Cerebellar nuclear complex (tissue), 1 donor: ENCODE results near the gene C6orf89.

Experiments used
- DNase-seq, 2 experiments: peaks; one replicate each; lab custom pipeline; 2025; lab: John Stamatoyannopoulos, UW

The C6orf89 gene

DNA sequence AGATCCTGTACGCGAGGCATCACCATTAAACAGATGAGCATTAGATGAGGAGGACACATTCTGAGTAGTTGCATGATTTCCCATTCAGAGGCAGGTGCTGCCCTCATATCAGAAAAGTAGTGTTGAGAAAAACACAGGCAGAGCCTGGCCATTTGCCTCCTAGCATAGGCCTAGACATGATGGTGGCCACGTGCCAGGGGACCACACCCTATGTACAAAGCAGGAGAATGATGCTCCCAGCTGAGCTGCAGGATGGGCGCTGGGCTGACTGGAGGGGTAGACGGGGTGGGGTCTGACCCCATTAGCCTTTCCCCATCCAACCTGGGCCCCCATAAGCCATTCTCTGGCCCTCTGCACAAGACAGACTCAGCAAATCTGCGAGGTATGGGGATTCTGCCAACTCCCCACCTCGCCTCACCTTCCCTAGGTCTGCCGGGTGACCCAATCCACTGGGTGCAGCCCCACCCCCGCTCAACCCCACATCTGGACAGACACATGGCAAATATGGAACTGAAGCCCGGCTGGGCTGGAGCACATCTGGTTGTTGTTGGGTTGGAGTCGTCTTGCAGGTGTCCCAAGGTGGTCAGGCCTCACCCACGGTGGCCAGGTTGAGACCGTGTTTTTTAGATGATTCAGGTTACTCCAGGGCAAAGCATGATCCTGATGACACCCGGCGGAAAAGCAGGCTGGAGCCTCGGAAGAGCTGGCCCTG, 82.7 kb downstream of the C6orf89 start:
- DNase-seq, result no peak

DNA sequence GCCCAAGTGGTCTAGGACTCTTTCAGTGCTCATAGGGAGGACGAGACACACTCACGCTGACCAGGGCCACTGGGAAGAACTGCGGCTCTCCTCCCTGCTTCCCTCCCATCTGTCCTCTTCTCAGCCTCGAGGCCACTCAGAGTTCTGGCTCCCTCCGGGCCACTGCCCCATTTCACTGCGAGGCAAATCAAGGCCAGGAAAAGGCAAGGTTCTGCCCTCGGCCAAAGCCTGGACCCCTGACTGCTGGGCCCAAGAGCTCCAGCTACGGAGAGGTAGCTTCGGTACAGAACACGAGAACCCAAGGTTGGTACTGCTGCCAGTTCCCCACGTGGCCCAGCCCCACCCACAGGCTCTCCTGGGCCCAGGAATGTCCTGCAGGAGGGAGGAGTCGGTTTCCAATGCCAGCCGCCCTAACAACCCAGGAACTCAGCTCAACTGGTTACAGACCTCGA, 83.5 kb downstream of the C6orf89 start:
- DNase-seq, result no peak

DNA sequence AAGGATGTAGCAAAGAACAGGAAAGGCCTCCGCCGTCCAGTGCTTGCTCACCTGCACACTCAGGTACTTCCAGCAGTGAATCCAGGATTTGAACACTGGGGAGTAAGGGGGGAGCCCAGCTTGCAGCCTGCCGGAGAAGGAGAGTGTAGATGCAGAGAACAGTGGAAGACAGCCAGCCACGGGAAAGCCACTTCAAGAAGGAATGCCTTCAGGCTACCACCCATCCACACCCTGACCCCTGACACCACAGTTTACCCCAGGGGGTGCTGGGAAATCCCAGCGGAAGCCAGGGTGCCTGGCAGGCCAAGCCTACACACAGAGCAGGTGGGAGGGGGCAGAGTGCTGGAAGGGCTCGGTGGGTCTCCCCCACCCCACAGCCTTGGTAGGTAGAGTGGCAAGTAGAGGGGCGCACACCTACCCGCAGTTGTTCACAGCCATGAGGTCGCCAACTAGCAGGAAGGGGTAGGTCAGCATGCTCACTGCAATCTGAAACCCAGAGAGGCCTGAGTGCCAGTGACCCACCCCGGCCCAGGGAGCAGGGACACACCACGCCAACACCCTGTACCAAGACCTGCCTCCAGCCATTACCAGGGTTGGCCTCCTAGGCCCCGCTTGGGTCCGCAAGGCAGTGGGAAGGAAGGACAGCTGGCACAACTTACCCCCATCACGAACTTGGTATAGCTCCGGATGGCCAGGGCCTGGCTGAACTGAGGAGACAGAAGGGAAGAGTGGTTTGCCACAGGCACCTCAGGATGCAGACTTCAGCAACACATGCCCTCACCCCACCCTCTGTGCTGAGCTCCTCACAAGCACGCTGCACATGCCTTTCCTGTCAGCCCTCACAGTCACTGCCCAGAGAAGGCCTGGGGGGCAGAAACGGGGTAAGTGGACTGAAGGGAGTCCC, 84.5 kb downstream of the C6orf89 start:
- no peak for DNase-seq

DNA sequence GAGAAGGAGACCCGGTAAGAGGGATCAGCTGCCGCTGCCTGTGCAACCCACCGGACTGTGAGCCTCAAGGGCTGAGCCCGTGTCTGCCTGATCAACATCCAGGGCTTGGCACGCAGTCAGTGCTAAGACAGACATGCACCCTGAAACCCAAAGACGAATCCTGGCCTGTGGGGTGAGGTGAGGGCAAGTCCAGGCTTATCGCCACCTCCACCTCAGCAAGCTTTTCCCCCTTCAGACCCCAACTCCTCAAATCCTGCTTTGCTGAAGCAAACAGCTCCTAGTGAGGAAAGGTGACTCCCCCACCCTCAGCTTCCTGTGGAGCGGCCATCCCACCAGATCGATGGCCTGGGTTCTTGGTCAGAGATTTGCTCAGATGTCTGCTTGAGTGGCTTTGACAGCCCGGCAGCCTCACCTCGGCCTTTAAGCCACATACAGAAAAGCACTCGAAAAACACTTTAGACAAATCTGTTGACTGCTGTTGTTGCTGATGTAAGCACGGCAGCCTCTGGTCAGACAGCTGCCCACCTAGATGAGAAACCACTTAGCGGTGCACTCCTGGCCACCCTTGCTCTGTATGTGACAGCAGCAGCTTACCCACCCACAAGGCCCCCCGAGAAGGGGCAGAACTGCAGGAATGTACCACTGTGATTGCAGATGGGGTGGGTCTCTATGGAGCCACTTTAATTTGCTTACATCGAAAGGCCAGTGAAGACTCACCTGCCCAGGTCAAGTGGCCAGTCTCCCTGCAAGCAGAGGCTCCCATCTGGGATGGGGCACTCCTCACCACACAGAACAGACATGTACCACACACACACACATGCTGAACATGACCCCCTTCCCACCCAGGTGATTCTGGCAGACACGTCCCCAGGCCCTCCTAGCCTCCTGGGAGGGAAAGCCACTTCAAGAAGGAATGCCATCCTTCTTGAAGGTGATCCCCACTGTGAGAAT, 85.4 kb downstream of the C6orf89 start:
- DNase-seq, result no peak

DNA sequence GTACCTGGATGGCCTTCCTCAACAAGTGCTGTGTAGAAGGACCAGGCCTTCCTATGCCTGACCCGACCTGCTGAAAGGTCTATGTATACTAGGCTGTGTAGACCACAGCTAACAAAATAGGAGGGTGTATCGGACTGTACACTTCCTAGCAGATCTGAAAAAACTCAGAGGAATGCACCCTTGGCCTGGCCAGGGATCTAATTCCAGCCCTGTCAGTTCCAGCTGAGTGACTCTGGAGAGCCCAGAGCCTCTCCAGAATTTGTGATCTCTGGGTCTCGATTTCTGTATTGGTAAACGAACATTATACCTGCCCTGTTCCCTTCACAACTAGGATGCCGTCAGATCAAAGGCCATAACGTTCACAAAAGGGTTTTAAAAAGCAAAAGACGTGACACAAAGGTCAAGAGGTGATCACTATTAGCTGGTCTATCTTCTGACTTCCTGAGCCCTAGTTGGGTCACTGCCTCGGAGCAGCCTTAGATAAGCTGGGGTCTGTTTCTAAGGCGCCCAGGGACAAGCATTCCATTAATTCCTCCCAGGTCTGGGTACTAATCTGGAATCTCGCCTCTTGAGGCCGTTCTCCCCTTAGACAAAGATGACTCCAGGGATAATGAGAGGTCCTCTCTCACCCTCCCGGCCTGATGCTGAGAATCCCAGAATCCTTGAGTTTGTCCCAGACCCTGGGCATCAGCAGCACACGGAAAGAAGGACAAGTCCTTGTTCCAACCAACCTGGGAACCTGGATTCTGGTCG, 86.3 kb downstream of the C6orf89 start:
- DNase-seq, result no peak

DNA sequence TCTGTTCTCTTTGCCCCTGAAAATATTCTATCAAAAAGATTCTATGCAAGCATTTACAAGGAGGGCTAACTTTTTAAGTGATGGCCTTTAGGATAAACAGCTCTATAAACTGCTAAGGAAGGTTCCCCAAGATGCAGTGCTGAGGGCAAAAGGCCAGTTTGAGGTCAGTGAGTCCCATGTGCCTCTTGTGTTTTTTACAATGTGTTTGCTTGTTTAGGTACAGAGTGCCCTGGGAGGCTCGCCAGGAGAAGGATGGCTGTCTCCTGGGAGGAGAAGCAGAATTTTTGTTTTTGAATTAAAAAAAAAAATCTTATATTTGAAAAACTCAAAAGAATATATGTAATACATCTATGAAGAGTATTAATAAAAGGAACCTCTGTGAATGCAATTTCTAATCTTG, 87.4 kb downstream of the C6orf89 start:
- DNase-seq, result no peak

DNA sequence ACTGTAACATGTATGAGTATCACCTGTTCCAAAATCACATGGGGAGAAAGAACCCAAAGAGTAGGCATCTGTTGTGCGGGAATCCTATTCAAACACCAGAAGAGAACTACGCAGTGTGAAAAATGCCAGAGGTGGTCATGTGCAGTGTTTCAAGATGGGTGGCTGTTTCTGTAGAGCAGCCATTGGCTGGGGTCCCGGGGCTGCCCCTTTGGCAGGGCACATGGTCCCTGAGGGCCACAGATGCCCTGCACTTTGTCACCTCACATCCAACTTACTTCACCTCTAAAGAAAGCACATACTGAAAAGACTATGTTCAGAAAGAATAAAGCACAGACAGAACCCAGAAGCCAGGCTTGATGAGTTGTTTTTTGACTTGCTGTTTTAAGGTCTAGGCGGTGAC, 87.9 kb downstream of the C6orf89 start:
- no peak for DNase-seq

DNA sequence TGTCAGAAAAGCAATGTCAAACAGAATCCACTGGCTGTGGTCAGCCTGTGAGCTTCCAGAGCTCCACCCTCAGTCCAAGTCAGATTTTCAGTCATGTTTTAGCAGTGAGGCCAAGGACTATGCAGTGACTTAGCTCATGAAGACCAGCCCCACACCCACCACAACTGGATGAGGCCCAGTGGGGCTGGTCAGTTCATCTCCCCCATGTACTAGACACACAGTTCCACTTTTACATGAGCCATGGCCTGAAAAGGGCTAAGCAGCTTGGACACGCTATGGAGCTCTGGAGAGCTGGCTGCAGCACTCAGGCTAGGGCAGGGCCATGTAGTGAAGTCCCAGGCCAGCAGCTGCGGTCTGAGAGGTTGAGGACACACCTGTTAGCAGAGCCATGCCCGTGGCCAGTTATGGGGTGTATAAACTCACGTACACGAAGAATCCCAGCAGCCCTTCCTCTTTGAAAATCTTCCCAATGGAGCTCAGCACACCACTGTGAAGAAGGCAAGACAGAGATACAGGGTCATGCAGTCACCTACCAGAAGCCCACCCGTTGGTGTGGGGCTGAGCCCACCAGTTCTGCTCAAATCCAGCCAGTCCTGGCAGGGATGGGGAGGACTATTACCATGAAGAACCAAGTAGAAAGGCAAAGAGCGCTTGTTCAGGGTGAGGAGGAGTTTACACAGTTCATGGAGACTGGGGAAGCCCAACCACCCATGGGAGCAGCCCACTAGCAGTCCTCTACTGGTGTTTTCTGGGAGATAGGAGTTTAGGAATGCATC, 89.7 kb downstream of the C6orf89 start:
- DNase-seq, result no peak

DNA sequence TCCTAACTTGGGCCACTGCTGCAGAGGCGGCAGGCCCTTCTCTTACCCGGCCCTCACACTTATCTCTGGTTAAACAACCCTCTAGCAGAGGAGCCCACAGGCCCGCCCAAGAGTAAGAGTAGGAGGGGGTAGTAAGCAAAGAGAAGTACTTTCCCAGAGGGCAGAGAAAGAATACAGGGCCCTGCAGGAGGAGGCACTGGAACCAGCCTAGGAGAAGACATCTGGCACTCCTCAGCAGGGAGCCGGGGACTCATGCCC, 90.2 kb downstream of the C6orf89 start:
- DNase-seq, result no peak

DNA sequence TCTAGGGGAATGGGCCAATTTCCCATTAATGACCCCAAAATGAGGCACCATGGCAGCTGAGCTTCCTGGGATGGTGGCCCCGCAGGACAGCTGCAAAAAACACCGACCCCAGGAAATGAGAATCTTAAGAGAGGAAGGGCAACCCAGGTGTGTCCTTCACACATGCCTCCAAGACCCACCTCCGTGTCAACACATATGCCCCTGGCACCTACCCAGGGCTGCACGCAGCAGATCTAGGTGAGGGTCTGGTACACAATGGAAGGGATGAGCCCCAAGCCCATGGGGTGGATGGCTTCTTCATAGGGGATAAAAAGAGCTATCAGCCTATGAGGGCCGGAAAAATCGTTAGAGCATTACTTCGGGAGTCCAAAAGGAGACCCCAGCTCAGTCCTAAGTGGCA, 90.8 kb downstream of the C6orf89 start:
- DNase-seq, result no peak

DNA sequence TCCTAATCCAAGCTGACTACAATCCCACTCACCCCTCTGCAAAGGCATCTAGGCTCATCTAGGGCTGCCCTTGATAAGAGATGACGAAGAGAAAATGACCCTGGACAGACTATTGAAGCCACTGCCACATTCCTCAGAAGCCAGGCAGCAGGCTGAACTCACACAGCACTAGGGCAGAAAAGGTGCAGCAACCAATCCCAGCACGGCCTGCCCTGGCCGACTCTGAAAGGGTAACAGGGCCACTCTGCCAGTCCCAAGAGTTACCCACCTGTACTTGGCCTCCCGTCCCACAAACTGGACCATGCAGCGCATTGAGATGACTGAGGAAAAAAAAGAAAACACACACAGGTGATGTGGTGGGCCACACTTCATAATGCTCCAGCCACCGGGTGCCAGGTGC, 91.2 kb downstream of the C6orf89 start:
- DNase-seq, result no peak

DNA sequence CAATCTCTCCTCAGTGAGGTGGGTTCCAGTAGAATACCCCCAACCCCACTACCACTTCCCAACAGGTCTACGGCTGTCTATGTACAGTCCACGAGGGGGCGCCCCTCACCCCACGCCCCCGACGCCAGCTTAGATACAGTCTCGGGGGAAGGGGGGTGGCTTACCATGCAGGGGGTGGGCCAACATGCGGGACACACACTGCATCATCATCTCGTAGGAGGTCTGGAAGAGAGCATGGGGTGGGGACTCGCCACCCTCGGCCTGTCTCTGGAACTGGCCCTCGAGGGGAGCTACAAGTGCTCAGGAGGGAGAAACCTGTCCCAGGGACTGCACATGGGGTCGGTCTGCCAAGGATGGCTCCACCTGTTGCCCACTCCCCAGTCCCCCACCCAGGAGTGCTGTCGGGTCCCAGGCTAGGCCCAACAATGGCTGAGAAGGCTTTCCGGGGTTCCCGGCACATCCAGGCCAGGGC, 91.8 kb downstream of the C6orf89 start:
- DNase-seq, result no peak
